GM23338 (cell line): Measurements from ENCODE around the gene AP1AR. TPM values are rescaled to one million over a fixed set of nuclear protein-coding genes. Genes with fewer than 3 reads are reported as not detected.
A peak's percentile ranks its signal among the peaks of the same experiment; 100 is the strongest.

Experiments used
- ATAC-seq: fragments of 200-7000 bp; cut with Tn5 transposase; 3 replicates; pipeline ENCODE4 v1.9.1; 2020
- DNase-seq: peaks from one replicate; pipeline ENCODE4 v3.0.0-alpha.2; 2015; ENCODE audit warnings: low spot score
- H2AFZ ChIP-seq: fragments of 200-600 bp; sonication (generic); 2 replicates; pipeline ENCODE4 v1.8.0; 2016; ENCODE audit warnings: antibody characterized with exemption, mild to moderate bottlenecking, moderate library complexity
- H3F3A ChIP-seq: fragments of 200-600 bp; sonication (generic); replicated peaks from 2 replicates; pipeline ENCODE4 v1.8.0; 2017; ENCODE audit warnings: antibody characterized with exemption, mixed run types, low read depth
- H3K27ac ChIP-seq: fragments of 200-600 bp; sonication (generic); 2 replicates; pipeline ENCODE4 v1.6.1; 2016; ENCODE audit warnings: low read depth
- H3K27me3 ChIP-seq: fragments of 200-600 bp; sonication (generic); 2 replicates; pipeline ENCODE4 v1.8.0; 2016; ENCODE audit warnings: mild to moderate bottlenecking, mixed run types, moderate library complexity; ENCODE audit not compliant: insufficient read depth
- H3K36me3 ChIP-seq: fragments of 200-600 bp; sonication (generic); 2 replicates; pipeline ENCODE4 v1.8.0; 2016; ENCODE audit warnings: mild to moderate bottlenecking; ENCODE audit not compliant: insufficient read depth
- H3K4me1 ChIP-seq: fragments of 200-600 bp; sonication (generic); 2 replicates; pipeline ENCODE4 v1.8.0; 2016; ENCODE audit warnings: mild to moderate bottlenecking, moderate library complexity; ENCODE audit not compliant: insufficient read depth
- H3K4me2 ChIP-seq: fragments of 200-600 bp; sonication (generic); 2 replicates; pipeline ENCODE4 v1.7.1; 2017; ENCODE audit warnings: mixed run types
- H3K4me3 ChIP-seq: fragments of 200-600 bp; sonication (generic); 2 replicates; pipeline ENCODE4 v1.6.1; 2016; ENCODE audit warnings: mixed run types
- H3K79me2 ChIP-seq: fragments of 200-600 bp; sonication (generic); replicated peaks from 2 replicates; pipeline ENCODE4 v1.8.0; 2017; ENCODE audit warnings: mild to moderate bottlenecking; ENCODE audit not compliant: insufficient read depth
- H3K9me2 ChIP-seq: fragments of 200-600 bp; sonication (generic); 2 replicates; pipeline ENCODE4 v1.8.0; 2017; ENCODE audit not compliant: insufficient read depth
- H4K20me1 ChIP-seq: fragments of 200-600 bp; sonication (generic); replicated peaks from 2 replicates; pipeline ENCODE4 v1.8.0; 2017; ENCODE audit warnings: mild to moderate bottlenecking; ENCODE audit not compliant: insufficient read depth
- H3K27ac Mint-ChIP-seq: 2 replicates; pipeline ENCODE4 v1.8.0; 2020; ENCODE audit warnings: inconsistent platforms, mild to moderate bottlenecking, moderate library complexity, mixed read lengths
- H3K27me3 Mint-ChIP-seq: 3 replicates; pipeline ENCODE4 v1.8.0; 2022; ENCODE audit warnings: low read depth, mild to moderate bottlenecking, moderate library complexity, mixed read lengths, inconsistent platforms; ENCODE audit not compliant: insufficient read depth, poor library complexity
- H3K36me3 Mint-ChIP-seq: 3 replicates; pipeline ENCODE4 v1.8.0; 2021; ENCODE audit warnings: low read depth, mild to moderate bottlenecking, inconsistent platforms, moderate library complexity, mixed read lengths
- H3K4me1 Mint-ChIP-seq: 3 replicates; pipeline ENCODE4 v1.8.0; 2020; ENCODE audit warnings: mild to moderate bottlenecking, inconsistent platforms, mixed read lengths
- H3K4me3 Mint-ChIP-seq: 3 replicates; pipeline ENCODE4 v1.8.0; 2021; ENCODE audit warnings: moderate library complexity, mild to moderate bottlenecking, inconsistent platforms, mixed read lengths
- H3K9me3 Mint-ChIP-seq: 3 replicates; pipeline ENCODE4 v1.8.0; 2020; ENCODE audit warnings: moderate library complexity, mild to moderate bottlenecking, inconsistent platforms, mixed read lengths
- CREB1 ChIP-seq: fragments of 250-450 bp; sonication (Bioruptor Pico); IDR thresholded peaks from 2 replicates; pipeline ENCODE4 v1.5.0; 2020; ENCODE audit warnings: low read depth, mild to moderate bottlenecking, moderate library complexity
- EZH2 ChIP-seq: fragments of 200-600 bp; sonication (generic); IDR thresholded peaks from one replicate; pipeline ENCODE4 v1.8.0; 2017; ENCODE audit warnings: antibody characterized with exemption, mild to moderate bottlenecking, low read depth; ENCODE audit not compliant: unreplicated experiment
- EZH2phosphoT487 ChIP-seq: fragments of 200-600 bp; sonication (generic); IDR thresholded peaks from one replicate; pipeline ENCODE4 v1.8.1; 2018; ENCODE audit warnings: antibody characterized with exemption; ENCODE audit not compliant: unreplicated experiment
- JUNB ChIP-seq: IDR thresholded peaks from one replicate; pipeline ENCODE4 v1.6.1; 2016; ENCODE audit warnings: antibody characterized with exemption; ENCODE audit not compliant: unreplicated experiment
- NANOG ChIP-seq: IDR thresholded peaks from 2 replicates; pipeline ENCODE4 v1.6.1; 2016; ENCODE audit warnings: antibody characterized with exemption, borderline replicate concordance
- STAT1 ChIP-seq: IDR thresholded peaks from one replicate; pipeline ENCODE4 v1.6.1; 2016; ENCODE audit warnings: antibody characterized with exemption; ENCODE audit not compliant: unreplicated experiment
- ZNF331 ChIP-seq: fragments of 250-450 bp; sonication (Bioruptor Pico); IDR thresholded peaks from 2 replicates; pipeline ENCODE4 v1.5.0; 2020; ENCODE audit warnings: low read depth, mild to moderate bottlenecking, moderate library complexity
- polyA plus RNA-seq: library from polyadenylated mRNA; unstranded; fragments of >200 nt; fragmentation: Nextera tagmentation; extraction: Ambion mirVana; gene quantifications from 2 replicates; pipeline ENCODE4 v1.2.1, GENCODE V29; 2016
- total RNA-seq: library from RNA; depleted of rRNA; stranded (reverse); fragments of >200 nt; shearing (Covaris generic); gene quantifications from 2 replicates; pipeline ENCODE4 v1.2.3, GENCODE V29; 2014
- TF ChIP-seq, protein P1 (sequence below): fragments of 250-450 bp; sonication (Bioruptor Pico); IDR thresholded peaks from 2 replicates; pipeline ENCODE4 v1.5.0; 2020; ENCODE audit warnings: mild to moderate bottlenecking, moderate library complexity
- TF ChIP-seq, protein P2 (sequence below): IDR thresholded peaks from one replicate; pipeline ENCODE4 v1.6.1; 2018; ENCODE audit warnings: antibody characterized with exemption; ENCODE audit not compliant: unreplicated experiment

Gene AP1AR
- total and polyA plus RNA-seq, 2 experiments from 2014 or later: 17.5 to 28.0 TPM

DNA sequence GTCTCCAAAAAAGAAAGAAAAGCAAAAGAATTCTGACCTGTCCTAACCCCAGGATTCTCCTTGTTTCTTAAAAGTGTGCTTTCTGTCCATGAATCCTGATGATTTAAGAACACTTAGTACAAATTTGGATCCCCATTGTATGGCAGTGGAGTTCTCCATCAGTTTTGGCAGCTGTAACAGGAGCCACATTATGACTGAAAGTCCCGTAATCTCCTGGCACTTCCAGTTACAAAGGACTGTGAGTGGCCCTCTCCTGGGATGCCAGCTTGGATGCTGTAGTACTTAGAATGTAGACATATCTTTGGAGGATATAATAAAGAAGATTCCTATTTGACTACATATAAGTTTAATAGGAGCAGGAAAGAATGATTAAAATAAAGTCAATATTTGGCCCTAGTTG lies 20.6 kb downstream of the AP1AR start (continued):
- TF ChIP-seq, protein P1, sequence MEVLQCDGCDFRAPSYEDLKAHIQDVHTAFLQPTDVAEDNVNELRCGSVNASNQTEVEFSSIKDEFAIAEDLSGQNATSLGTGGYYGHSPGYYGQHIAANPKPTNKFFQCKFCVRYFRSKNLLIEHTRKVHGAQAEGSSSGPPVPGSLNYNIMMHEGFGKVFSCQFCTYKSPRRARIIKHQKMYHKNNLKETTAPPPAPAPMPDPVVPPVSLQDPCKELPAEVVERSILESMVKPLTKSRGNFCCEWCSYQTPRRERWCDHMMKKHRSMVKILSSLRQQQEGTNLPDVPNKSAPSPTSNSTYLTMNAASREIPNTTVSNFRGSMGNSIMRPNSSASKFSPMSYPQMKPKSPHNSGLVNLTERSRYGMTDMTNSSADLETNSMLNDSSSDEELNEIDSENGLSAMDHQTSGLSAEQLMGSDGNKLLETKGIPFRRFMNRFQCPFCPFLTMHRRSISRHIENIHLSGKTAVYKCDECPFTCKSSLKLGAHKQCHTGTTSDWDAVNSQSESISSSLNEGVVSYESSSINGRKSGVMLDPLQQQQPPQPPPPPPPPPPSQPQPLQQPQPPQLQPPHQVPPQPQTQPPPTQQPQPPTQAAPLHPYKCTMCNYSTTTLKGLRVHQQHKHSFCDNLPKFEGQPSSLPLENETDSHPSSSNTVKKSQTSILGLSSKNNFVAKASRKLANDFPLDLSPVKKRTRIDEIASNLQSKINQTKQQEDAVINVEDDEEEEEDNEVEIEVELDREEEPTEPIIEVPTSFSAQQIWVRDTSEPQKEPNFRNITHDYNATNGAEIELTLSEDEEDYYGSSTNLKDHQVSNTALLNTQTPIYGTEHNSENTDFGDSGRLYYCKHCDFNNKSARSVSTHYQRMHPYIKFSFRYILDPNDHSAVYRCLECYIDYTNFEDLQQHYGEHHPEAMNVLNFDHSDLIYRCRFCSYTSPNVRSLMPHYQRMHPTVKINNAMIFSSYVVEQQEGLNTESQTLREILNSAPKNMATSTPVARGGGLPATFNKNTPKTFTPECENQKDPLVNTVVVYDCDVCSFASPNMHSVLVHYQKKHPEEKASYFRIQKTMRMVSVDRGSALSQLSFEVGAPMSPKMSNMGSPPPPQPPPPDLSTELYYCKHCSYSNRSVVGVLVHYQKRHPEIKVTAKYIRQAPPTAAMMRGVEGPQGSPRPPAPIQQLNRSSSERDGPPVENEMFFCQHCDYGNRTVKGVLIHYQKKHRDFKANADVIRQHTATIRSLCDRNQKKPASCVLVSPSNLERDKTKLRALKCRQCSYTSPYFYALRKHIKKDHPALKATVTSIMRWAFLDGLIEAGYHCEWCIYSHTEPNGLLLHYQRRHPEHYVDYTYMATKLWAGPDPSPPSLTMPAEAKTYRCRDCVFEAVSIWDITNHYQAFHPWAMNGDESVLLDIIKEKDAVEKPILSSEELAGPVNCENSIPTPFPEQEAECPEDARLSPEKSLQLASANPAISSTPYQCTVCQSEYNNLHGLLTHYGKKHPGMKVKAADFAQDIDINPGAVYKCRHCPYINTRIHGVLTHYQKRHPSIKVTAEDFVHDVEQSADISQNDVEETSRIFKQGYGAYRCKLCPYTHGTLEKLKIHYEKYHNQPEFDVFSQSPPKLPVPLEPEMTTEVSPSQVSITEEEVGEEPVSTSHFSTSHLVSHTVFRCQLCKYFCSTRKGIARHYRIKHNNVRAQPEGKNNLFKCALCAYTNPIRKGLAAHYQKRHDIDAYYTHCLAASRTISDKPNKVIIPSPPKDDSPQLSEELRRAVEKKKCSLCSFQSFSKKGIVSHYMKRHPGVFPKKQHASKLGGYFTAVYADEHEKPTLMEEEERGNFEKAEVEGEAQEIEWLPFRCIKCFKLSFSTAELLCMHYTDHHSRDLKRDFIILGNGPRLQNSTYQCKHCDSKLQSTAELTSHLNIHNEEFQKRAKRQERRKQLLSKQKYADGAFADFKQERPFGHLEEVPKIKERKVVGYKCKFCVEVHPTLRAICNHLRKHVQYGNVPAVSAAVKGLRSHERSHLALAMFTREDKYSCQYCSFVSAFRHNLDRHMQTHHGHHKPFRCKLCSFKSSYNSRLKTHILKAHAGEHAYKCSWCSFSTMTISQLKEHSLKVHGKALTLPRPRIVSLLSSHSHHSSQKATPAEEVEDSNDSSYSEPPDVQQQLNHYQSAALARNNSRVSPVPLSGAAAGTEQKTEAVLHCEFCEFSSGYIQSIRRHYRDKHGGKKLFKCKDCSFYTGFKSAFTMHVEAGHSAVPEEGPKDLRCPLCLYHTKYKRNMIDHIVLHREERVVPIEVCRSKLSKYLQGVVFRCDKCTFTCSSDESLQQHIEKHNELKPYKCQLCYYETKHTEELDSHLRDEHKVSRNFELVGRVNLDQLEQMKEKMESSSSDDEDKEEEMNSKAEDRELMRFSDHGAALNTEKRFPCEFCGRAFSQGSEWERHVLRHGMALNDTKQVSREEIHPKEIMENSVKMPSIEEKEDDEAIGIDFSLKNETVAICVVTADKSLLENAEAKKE (CRISPR knock-in tag): no peak
- TF ChIP-seq, protein P2, sequence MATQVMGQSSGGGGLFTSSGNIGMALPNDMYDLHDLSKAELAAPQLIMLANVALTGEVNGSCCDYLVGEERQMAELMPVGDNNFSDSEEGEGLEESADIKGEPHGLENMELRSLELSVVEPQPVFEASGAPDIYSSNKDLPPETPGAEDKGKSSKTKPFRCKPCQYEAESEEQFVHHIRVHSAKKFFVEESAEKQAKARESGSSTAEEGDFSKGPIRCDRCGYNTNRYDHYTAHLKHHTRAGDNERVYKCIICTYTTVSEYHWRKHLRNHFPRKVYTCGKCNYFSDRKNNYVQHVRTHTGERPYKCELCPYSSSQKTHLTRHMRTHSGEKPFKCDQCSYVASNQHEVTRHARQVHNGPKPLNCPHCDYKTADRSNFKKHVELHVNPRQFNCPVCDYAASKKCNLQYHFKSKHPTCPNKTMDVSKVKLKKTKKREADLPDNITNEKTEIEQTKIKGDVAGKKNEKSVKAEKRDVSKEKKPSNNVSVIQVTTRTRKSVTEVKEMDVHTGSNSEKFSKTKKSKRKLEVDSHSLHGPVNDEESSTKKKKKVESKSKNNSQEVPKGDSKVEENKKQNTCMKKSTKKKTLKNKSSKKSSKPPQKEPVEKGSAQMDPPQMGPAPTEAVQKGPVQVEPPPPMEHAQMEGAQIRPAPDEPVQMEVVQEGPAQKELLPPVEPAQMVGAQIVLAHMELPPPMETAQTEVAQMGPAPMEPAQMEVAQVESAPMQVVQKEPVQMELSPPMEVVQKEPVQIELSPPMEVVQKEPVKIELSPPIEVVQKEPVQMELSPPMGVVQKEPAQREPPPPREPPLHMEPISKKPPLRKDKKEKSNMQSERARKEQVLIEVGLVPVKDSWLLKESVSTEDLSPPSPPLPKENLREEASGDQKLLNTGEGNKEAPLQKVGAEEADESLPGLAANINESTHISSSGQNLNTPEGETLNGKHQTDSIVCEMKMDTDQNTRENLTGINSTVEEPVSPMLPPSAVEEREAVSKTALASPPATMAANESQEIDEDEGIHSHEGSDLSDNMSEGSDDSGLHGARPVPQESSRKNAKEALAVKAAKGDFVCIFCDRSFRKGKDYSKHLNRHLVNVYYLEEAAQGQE: no peak
- no peak for TF ChIP-seq NANOG

DNA sequence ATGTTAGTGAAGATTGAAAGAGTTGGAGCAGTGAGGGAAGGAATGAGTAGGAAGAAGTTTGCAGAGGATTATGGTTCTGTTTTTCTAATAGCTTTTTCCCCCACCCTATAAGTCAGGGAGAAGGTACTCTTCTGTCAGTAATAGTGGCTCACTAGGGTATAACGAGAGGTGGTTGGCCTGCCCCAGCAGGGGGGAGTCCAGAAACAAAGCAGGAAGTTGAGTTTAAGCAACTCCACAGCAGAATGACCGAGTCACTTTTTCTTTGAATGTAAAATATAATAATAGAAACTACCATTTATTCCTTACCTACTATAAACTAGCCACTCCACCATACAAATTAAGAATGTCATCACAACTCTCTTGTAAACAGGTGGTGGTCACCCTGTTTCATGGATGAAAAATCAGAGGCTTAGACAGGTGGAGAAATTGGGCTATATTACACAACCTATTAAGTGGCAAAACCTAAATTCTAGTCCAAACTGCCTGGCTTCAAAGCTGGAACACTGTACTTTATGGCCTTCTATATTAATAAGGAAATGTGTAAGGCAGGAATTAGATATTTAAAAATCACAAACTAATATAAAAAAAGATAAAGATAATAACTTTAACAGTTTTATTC lies 21.9 kb downstream of the AP1AR start:
- peak; percentile 42 for DNase-seq
- Histone ChIP-seq H3K9me2 (no peaks in the 10 kb centered on the region), H3K4me3 (no peak overlapping the region), H3K27me3 (no peaks in the 10 kb centered on the region), H3K4me2 (0 out of 2 replicates have a peak overlapping the region, but pooled peaks have one; percentile 33), H2AFZ (no peak overlapping the region), H3K27ac (no peak overlapping the region), H3K36me3 (no peaks in the 10 kb centered on the region), H3K79me2 (peaks cover 48% of the 10 kb centered on the region), H3K4me1 (peaks cover 11% of the 10 kb centered on the region), H3F3A (no peaks in the 10 kb centered on the region), H4K20me1 (no peaks in the 10 kb centered on the region; the same call in 1 of the 2 replicates)
- peaks cover 5% of the 10 kb centered on the region; the same call in 2 of the 3 replicates for H3K36me3 Mint-ChIP-seq
- H3K4me3 Mint-ChIP-seq: no peak overlapping the region
- no peaks in the 10 kb centered on the region for H3K27me3 Mint-ChIP-seq
- peak; percentile 38 for ATAC-seq
- peaks cover 19% of the 10 kb centered on the region for H3K4me1 Mint-ChIP-seq
- no peaks in the 10 kb centered on the region for H3K9me3 Mint-ChIP-seq
- 0 out of 2 replicates have a peak overlapping the region, but pooled peaks have one; percentile 18 for H3K27ac Mint-ChIP-seq
- TF ChIP-seq NANOG (no peak), JUNB (no peak), CREB1 (CRISPR knock-in tag) (no peak), EZH2phosphoT487 (no peak), EZH2 (no peak), STAT1 (no peak), ZNF331 (CRISPR knock-in tag) (no peak)
- TF ChIP-seq, protein P2: no peak
